Measurements from ENCODE around the gene TTC33. TPM values are rescaled to one million over a fixed set of nuclear protein-coding genes. Genes with fewer than 3 reads are reported as not detected.

Gene TTC33
- total and polyA plus RNA-seq, 2 of the 4 experiments (the other 2 are of a cell fraction): 3.1 to 8.1 TPM

GRCh38 chr5:40514976-40515375, 240.8 kb downstream of the TTC33 start:
- H2BK5ac ChIP-seq (ENCODE audit: low read depth, low read length, poor library complexity, severe bottlenecking): no peak overlapping the region
- H3K4me2 ChIP-seq (ENCODE audit: low read depth, low read length): no peak overlapping the region
- ChIA-PET CTCF (no interaction called here), POLR2A (ENCODE audit: unreplicated experiment) (no interaction called here)
- no peak overlapping the region for H4K91ac ChIP-seq (ENCODE audit: insufficient read depth, low read depth, low read length)
- no peak overlapping the region for H4K5ac ChIP-seq (ENCODE audit: low read depth, low read length)
- H3K36me3 ChIP-seq (ENCODE audit: control insufficient read depth, insufficient read depth, low read length): no peaks in the 10 kb centered on the region
- H2AK5ac ChIP-seq (ENCODE audit: low read depth, low read length): no peak overlapping the region
- H3K23ac ChIP-seq (ENCODE audit: low read depth, low read length): no peak overlapping the region
- H3K4me3 ChIP-seq (ENCODE audit: insufficient read depth, low read depth, low read length): no peak overlapping the region
- intact Hi-C loops (cut with micrococcal nuclease) (no loop called here), dilution Hi-C loops (cut with HindIII; ENCODE audit: low sequenced_read_pairs, unreplicated experiment) (no loop called here), in situ Hi-C loops (cut with MboI; ENCODE audit: low sequenced_read_pairs) (no loop called here)
- H2BK15ac ChIP-seq (ENCODE audit: low read depth, low read length): no peak overlapping the region
- no peak for TF ChIP-seq SMC3 (IDR thresholded peaks at IDR 0.05; ENCODE audit: low read depth, low read length)
- no peak for TF ChIP-seq RCOR1 (IDR thresholded peaks at IDR 0.05; ENCODE audit: insufficient replicate concordance, low read length)
- no peak for TF ChIP-seq POLR2A (IDR thresholded peaks at IDR 0.05; ENCODE audit: low read depth, low read length)
- TF ChIP-seq MAZ (IDR thresholded peaks at IDR 0.05; ENCODE audit: borderline replicate concordance, low read depth, low read length): no peak
- no peak for TF ChIP-seq CTCF (conservative IDR thresholded peaks at IDR 0.05; ENCODE audit: low read depth, low read length)
- no peak for TF ChIP-seq RAD21 (IDR thresholded peaks at IDR 0.05; ENCODE audit: low read length)
- no peak for TF ChIP-seq CEBPB (IDR thresholded peaks at IDR 0.05; ENCODE audit: low read depth, low read length)
- WGBS, 2 experiments (ENCODE audit: extremely low coverage in 2 of 2, insufficient read length in 1 of 2): 80% methylated on average over 1 of the region's 5 CpGs; no CpG with 5 or more reads in 1 of the 2 experiments
- no peak overlapping the region for H3K9ac ChIP-seq (ENCODE audit: low read depth, low read length)
- DNase-seq (no peak), ATAC-seq (ENCODE audit: low read depth) (no peak)
- no peak overlapping the region for H4K8ac ChIP-seq (ENCODE audit: low read depth in 2 of 2, low read length in 2 of 2)
- no TSS peak for BruUV-seq (replicated peaks)
- H3K9me3 ChIP-seq (ENCODE audit: control insufficient read depth, insufficient read depth, low read length): no peaks in the 10 kb centered on the region
- no peak overlapping the region for H2BK120ac ChIP-seq (ENCODE audit: low read depth, low read length)
- no peak overlapping the region for H3K27ac ChIP-seq (ENCODE audit: insufficient read depth, low read length)
- no peak overlapping the region for H2AFZ ChIP-seq (replicated peaks; ENCODE audit: low read length, poor library complexity)
- H3K4ac ChIP-seq (ENCODE audit: low read depth, low read length): no peak overlapping the region
- H3K56ac ChIP-seq (ENCODE audit: extremely low read depth, insufficient read depth, low read length): no peak overlapping the region
- no peaks in the 10 kb centered on the region for H3K27me3 ChIP-seq (ENCODE audit: control insufficient read depth, insufficient read depth, low read length)
- no peaks in the 10 kb centered on the region; the same call in 1 of the 2 replicates for H3K4me1 ChIP-seq (ENCODE audit: control insufficient read depth, insufficient read depth, low read length)
- no peak overlapping the region for H3K14ac ChIP-seq (replicated peaks; ENCODE audit: low read depth, low read length)
- H3K9me1 ChIP-seq (ENCODE audit: insufficient read depth, low read length): peaks cover 2% of the 10 kb centered on the region; the same call in 1 of the 2 replicates
- no peaks in the 10 kb centered on the region for H3K79me1 ChIP-seq (ENCODE audit: low read depth in 1 of 2, low read length in 2 of 2)
- H2BK20ac ChIP-seq (ENCODE audit: low read depth, low read length): no peak overlapping the region
- no peak overlapping the region for H3K18ac ChIP-seq (ENCODE audit: low read depth, low read length)
- no peaks in the 10 kb centered on the region for H4K20me1 ChIP-seq (ENCODE audit: insufficient read depth, low read length)
- no peak overlapping the region for H2AK9ac ChIP-seq (replicated peaks; ENCODE audit: low read depth, low read length, poor library complexity)

Data from IMR-90 (cell line).